GM23338 (cell line): ENCODE measurements around the gene APOBEC4. TPM values are rescaled to one million over a fixed set of nuclear protein-coding genes. Genes with fewer than 3 reads are reported as not detected.
A peak's percentile ranks its signal among the peaks of the same experiment; 100 is the strongest.

Source experiments
- ATAC-seq: fragments of 200-7000 bp; cut with Tn5 transposase; 3 replicates; pipeline ENCODE4 v1.9.1; 2020
- DNase-seq: peaks from one replicate; pipeline ENCODE4 v3.0.0-alpha.2; 2015; ENCODE audit warnings: low spot score
- H2AFZ ChIP-seq: fragments of 200-600 bp; sonication (generic); 2 replicates; pipeline ENCODE4 v1.8.0; 2016; ENCODE audit warnings: antibody characterized with exemption, mild to moderate bottlenecking, moderate library complexity
- H3F3A ChIP-seq: fragments of 200-600 bp; sonication (generic); replicated peaks from 2 replicates; pipeline ENCODE4 v1.8.0; 2017; ENCODE audit warnings: antibody characterized with exemption, mixed run types, low read depth
- H3K27ac ChIP-seq: fragments of 200-600 bp; sonication (generic); 2 replicates; pipeline ENCODE4 v1.6.1; 2016; ENCODE audit warnings: low read depth
- H3K27me3 ChIP-seq: fragments of 200-600 bp; sonication (generic); 2 replicates; pipeline ENCODE4 v1.8.0; 2016; ENCODE audit warnings: mild to moderate bottlenecking, mixed run types, moderate library complexity; ENCODE audit not compliant: insufficient read depth
- H3K36me3 ChIP-seq: fragments of 200-600 bp; sonication (generic); 2 replicates; pipeline ENCODE4 v1.8.0; 2016; ENCODE audit warnings: mild to moderate bottlenecking; ENCODE audit not compliant: insufficient read depth
- H3K4me1 ChIP-seq: fragments of 200-600 bp; sonication (generic); 2 replicates; pipeline ENCODE4 v1.8.0; 2016; ENCODE audit warnings: mild to moderate bottlenecking, moderate library complexity; ENCODE audit not compliant: insufficient read depth
- H3K4me2 ChIP-seq: fragments of 200-600 bp; sonication (generic); 2 replicates; pipeline ENCODE4 v1.7.1; 2017; ENCODE audit warnings: mixed run types
- H3K4me3 ChIP-seq: fragments of 200-600 bp; sonication (generic); 2 replicates; pipeline ENCODE4 v1.6.1; 2016; ENCODE audit warnings: mixed run types
- H3K79me2 ChIP-seq: fragments of 200-600 bp; sonication (generic); replicated peaks from 2 replicates; pipeline ENCODE4 v1.8.0; 2017; ENCODE audit warnings: mild to moderate bottlenecking; ENCODE audit not compliant: insufficient read depth
- H3K9me2 ChIP-seq: fragments of 200-600 bp; sonication (generic); 2 replicates; pipeline ENCODE4 v1.8.0; 2017; ENCODE audit not compliant: insufficient read depth
- H4K20me1 ChIP-seq: fragments of 200-600 bp; sonication (generic); replicated peaks from 2 replicates; pipeline ENCODE4 v1.8.0; 2017; ENCODE audit warnings: mild to moderate bottlenecking; ENCODE audit not compliant: insufficient read depth
- H3K27ac Mint-ChIP-seq: 2 replicates; pipeline ENCODE4 v1.8.0; 2020; ENCODE audit warnings: inconsistent platforms, mild to moderate bottlenecking, moderate library complexity, mixed read lengths
- H3K27me3 Mint-ChIP-seq: 3 replicates; pipeline ENCODE4 v1.8.0; 2022; ENCODE audit warnings: low read depth, mild to moderate bottlenecking, moderate library complexity, mixed read lengths, inconsistent platforms; ENCODE audit not compliant: insufficient read depth, poor library complexity
- H3K36me3 Mint-ChIP-seq: 3 replicates; pipeline ENCODE4 v1.8.0; 2021; ENCODE audit warnings: low read depth, mild to moderate bottlenecking, inconsistent platforms, moderate library complexity, mixed read lengths
- H3K4me1 Mint-ChIP-seq: 3 replicates; pipeline ENCODE4 v1.8.0; 2020; ENCODE audit warnings: mild to moderate bottlenecking, inconsistent platforms, mixed read lengths
- H3K4me3 Mint-ChIP-seq: 3 replicates; pipeline ENCODE4 v1.8.0; 2021; ENCODE audit warnings: moderate library complexity, mild to moderate bottlenecking, inconsistent platforms, mixed read lengths
- H3K9me3 Mint-ChIP-seq: 3 replicates; pipeline ENCODE4 v1.8.0; 2020; ENCODE audit warnings: moderate library complexity, mild to moderate bottlenecking, inconsistent platforms, mixed read lengths
- CREB1 ChIP-seq: fragments of 250-450 bp; sonication (Bioruptor Pico); IDR thresholded peaks from 2 replicates; pipeline ENCODE4 v1.5.0; 2020; ENCODE audit warnings: low read depth, mild to moderate bottlenecking, moderate library complexity
- EZH2 ChIP-seq: fragments of 200-600 bp; sonication (generic); IDR thresholded peaks from one replicate; pipeline ENCODE4 v1.8.0; 2017; ENCODE audit warnings: antibody characterized with exemption, mild to moderate bottlenecking, low read depth; ENCODE audit not compliant: unreplicated experiment
- JUNB ChIP-seq: IDR thresholded peaks from one replicate; pipeline ENCODE4 v1.6.1; 2016; ENCODE audit warnings: antibody characterized with exemption; ENCODE audit not compliant: unreplicated experiment
- POLR2AphosphoS5 ChIP-seq: IDR thresholded peaks from 2 replicates; pipeline ENCODE4 v1.6.1; 2016; ENCODE audit warnings: antibody characterized with exemption, low read depth
- ZNF114 ChIP-seq: fragments of 250-450 bp; sonication (Bioruptor Pico); IDR thresholded peaks from 2 replicates; pipeline ENCODE4 v1.5.0; 2020; ENCODE audit warnings: mild to moderate bottlenecking, moderate library complexity
- polyA plus RNA-seq: library from polyadenylated mRNA; unstranded; fragments of >200 nt; fragmentation: Nextera tagmentation; extraction: Ambion mirVana; gene quantifications from 2 replicates; pipeline ENCODE4 v1.2.1, GENCODE V29; 2016
- total RNA-seq: library from RNA; depleted of rRNA; stranded (reverse); fragments of >200 nt; shearing (Covaris generic); gene quantifications from 2 replicates; pipeline ENCODE4 v1.2.3, GENCODE V29; 2014
- TF ChIP-seq, protein P1 (sequence below), 2 experiments: fragments of 200-600 bp in 1 of 2; sonication (generic) in 1 of 2; conservative IDR thresholded peaks; 2 replicates each; pipeline versions ENCODE4 v1.5.1 to v1.6.1; 2016 to 2017; ENCODE audit warnings: antibody characterized with exemption in 2 of 2, low read depth in 2 of 2, mild to moderate bottlenecking in 2 of 2, moderate library complexity in 1 of 2
- TF ChIP-seq, protein P2 (sequence below): IDR thresholded peaks from one replicate; pipeline ENCODE4 v1.6.1; 2018; ENCODE audit warnings: antibody characterized with exemption; ENCODE audit not compliant: unreplicated experiment

The APOBEC4 gene
- total and polyA plus RNA-seq, 2 experiments from 2014 or later: 0.10 TPM; not detected in 1

DNA sequence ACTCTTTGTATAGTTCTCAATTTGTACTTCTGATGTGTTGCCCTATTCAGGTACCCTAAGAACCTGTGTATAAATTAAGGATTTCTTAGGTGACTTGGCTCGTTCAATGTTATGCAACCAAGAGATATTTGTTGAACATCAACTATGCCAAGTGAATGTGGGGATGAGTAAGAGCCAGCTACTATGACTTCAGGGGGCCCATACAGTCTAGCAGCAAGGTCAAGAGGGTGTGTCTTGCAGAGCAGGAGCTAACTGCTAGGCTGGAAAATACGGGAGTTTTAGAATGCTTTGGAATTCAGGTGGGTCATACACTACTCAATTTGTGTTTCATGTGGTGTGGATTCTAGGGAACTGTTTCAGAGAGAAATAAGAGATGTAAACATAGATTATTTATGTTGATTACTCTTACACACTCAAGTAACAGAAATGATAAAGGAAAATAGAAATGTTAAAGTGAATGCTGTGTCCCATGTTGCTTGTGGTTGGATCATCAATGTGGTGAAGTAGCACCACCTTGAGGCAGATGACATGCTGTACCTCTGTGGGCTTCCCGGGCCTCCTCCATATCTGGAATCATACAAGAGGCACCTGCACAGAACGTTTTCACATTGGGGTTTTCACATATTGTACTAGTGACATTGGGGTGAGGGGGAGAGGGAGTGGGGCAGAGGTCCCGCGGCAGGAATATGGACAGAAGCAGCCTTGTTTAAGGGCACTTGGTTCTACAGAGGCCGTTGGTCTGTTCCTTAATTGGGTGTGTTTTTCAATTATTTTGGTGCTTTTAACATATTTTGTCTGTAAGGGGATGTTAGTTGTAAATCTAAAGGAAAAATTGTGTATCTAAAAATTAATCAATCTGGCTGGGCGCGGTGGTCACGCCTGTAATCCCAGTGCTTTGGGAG is 30.0 kb downstream of the APOBEC4 start:
- Mint-ChIP-seq H3K4me1 (peaks cover 37% of the 10 kb centered on the region), H3K27ac (peak overlapping the region; percentile 38), H3K27me3 (peaks cover 2% of the 10 kb centered on the region)

GRCh38 chr1:183622013-183622412 is 31.1 kb downstream of the APOBEC4 start:
- no peaks in the 10 kb centered on the region for H3K36me3 ChIP-seq
- Mint-ChIP-seq H3K4me3 (no peak overlapping the region), H3K4me1 (peaks cover 37% of the 10 kb centered on the region), H3K9me3 (no peaks in the 10 kb centered on the region), H3K27ac (no peak overlapping the region), H3K36me3 (no peaks in the 10 kb centered on the region), H3K27me3 (peaks cover 2% of the 10 kb centered on the region)
- H3F3A ChIP-seq: no peaks in the 10 kb centered on the region
- no peak overlapping the region for H3K4me2 ChIP-seq
- DNase-seq (no peak), ATAC-seq (no peak)
- no peaks in the 10 kb centered on the region for H3K27me3 ChIP-seq
- peaks cover 39% of the 10 kb centered on the region for H3K4me1 ChIP-seq
- no peaks in the 10 kb centered on the region for H4K20me1 ChIP-seq
- H3K9me2 ChIP-seq: no peaks in the 10 kb centered on the region
- H3K79me2 ChIP-seq: no peaks in the 10 kb centered on the region
- no peak overlapping the region for H2AFZ ChIP-seq
- no peak overlapping the region for H3K27ac ChIP-seq
- H3K4me3 ChIP-seq: no peak overlapping the region
- no peak for TF ChIP-seq JUNB
- no peak for TF ChIP-seq POLR2AphosphoS5
- no peak for TF ChIP-seq ZNF114 (CRISPR knock-in tag)
- no peak for TF ChIP-seq EZH2
- TF ChIP-seq CREB1 (CRISPR knock-in tag): no peak

More for the DNA sequence above, 30.0 kb downstream of the APOBEC4 start:
- TF ChIP-seq, protein P1, sequence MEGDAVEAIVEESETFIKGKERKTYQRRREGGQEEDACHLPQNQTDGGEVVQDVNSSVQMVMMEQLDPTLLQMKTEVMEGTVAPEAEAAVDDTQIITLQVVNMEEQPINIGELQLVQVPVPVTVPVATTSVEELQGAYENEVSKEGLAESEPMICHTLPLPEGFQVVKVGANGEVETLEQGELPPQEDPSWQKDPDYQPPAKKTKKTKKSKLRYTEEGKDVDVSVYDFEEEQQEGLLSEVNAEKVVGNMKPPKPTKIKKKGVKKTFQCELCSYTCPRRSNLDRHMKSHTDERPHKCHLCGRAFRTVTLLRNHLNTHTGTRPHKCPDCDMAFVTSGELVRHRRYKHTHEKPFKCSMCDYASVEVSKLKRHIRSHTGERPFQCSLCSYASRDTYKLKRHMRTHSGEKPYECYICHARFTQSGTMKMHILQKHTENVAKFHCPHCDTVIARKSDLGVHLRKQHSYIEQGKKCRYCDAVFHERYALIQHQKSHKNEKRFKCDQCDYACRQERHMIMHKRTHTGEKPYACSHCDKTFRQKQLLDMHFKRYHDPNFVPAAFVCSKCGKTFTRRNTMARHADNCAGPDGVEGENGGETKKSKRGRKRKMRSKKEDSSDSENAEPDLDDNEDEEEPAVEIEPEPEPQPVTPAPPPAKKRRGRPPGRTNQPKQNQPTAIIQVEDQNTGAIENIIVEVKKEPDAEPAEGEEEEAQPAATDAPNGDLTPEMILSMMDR (conservative IDR thresholded peaks at IDR 0.05; ENCODE audit: low read depth in 2 of 2): peak; percentile 97
- TF ChIP-seq, protein P2, sequence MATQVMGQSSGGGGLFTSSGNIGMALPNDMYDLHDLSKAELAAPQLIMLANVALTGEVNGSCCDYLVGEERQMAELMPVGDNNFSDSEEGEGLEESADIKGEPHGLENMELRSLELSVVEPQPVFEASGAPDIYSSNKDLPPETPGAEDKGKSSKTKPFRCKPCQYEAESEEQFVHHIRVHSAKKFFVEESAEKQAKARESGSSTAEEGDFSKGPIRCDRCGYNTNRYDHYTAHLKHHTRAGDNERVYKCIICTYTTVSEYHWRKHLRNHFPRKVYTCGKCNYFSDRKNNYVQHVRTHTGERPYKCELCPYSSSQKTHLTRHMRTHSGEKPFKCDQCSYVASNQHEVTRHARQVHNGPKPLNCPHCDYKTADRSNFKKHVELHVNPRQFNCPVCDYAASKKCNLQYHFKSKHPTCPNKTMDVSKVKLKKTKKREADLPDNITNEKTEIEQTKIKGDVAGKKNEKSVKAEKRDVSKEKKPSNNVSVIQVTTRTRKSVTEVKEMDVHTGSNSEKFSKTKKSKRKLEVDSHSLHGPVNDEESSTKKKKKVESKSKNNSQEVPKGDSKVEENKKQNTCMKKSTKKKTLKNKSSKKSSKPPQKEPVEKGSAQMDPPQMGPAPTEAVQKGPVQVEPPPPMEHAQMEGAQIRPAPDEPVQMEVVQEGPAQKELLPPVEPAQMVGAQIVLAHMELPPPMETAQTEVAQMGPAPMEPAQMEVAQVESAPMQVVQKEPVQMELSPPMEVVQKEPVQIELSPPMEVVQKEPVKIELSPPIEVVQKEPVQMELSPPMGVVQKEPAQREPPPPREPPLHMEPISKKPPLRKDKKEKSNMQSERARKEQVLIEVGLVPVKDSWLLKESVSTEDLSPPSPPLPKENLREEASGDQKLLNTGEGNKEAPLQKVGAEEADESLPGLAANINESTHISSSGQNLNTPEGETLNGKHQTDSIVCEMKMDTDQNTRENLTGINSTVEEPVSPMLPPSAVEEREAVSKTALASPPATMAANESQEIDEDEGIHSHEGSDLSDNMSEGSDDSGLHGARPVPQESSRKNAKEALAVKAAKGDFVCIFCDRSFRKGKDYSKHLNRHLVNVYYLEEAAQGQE: no peak
- no peak overlapping the region for H3K4me2 ChIP-seq
- H3K27me3 ChIP-seq: no peaks in the 10 kb centered on the region
- H3F3A ChIP-seq: no peaks in the 10 kb centered on the region
- no peak overlapping the region for H2AFZ ChIP-seq
- H3K79me2 ChIP-seq: no peaks in the 10 kb centered on the region
- H3K9me2 ChIP-seq: no peaks in the 10 kb centered on the region
- no peak overlapping the region for H3K4me3 ChIP-seq
- H4K20me1 ChIP-seq: no peaks in the 10 kb centered on the region
- no peaks in the 10 kb centered on the region for H3K36me3 ChIP-seq
- H3K4me1 ChIP-seq: peaks cover 39% of the 10 kb centered on the region
- peaks cover 2% of the 10 kb centered on the region for H3K36me3 Mint-ChIP-seq
- no peak overlapping the region; the same call in 1 of the 2 replicates for H3K27ac ChIP-seq
- DNase-seq: peak; percentile 78
- H3K9me3 Mint-ChIP-seq: no peaks in the 10 kb centered on the region
- no peak overlapping the region for H3K4me3 Mint-ChIP-seq
- ATAC-seq: peak; percentile 98
